ENCODE measurements around the gene AMIGO2.

The AMIGO2 gene

DNA sequence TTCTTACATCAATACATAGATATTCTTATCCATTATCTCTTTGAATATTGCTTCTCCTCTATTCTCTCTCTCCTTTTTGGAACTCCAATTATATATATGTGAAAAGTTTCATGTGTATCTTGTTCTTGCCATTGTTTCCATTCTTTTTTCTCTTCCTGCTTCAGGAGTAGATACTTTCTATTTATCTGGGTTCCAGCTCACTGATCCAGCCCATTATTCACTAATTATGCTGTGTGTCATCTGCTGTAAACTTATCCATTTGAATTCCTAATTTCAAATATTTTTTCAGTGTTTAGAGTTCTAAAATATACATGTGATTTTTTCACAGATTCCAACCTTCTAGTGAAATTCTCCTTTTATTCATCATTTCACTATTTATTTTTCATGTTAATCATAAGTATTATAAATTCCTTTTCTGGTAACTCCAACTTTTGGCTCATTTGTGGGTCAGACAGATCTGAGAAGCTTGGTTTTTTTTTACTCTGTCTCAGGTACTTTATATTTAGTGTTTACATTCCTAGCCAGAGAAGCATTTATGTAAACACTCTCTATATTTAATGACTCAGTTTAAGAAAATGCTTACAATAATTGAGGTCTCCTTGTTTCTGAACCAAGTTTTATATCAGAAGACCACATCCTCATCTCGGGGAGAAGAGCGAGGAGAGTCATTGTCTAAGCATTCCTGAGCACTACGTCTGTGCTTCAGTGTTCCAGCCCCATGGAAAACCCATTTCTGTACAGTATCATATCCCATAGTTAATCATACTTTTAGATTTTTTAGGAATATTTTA, 15.9 kb upstream of the AMIGO2 start:
- no peak for DNase-seq

DNA sequence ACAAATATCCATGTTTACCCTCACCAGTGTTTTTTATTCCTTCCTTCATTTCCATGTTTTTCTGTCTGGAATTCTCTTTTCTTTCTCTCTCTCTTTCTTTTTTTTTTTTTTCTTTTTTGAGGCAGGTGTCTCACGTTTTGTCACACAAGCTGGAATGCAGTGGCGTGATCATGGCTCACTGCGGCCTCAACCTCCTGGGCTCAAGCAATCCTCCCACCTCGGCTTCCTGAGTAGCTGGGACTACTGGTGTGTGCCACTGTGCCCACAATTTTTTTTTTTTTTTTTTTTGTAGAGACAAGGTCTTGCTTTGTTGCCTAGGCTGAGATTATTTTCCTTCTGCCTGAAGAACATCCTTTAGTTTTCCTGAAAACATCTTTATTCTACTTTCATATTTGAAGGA, 15.0 kb upstream of the AMIGO2 start:
- no peak for DNase-seq

DNA sequence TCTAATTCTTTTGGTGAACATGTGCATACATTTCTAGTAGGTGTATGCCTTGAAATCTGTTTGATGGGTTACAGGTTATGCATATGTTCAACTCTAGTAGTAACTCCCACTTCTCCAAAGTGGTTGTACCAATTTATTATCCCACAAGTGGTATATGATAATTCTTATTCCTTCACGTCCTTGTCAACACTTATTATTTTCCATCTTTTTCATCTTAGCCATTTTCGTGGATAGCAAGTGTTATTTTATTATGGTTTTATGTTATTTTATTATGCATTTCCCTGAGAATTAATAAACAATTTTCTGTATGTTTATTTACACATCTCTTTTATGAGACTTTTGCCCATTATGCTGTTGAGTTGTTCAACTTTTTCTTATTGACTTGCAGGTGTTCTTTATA, 11.2 kb upstream of the AMIGO2 start:
- DNase-seq, result no peak

DNA sequence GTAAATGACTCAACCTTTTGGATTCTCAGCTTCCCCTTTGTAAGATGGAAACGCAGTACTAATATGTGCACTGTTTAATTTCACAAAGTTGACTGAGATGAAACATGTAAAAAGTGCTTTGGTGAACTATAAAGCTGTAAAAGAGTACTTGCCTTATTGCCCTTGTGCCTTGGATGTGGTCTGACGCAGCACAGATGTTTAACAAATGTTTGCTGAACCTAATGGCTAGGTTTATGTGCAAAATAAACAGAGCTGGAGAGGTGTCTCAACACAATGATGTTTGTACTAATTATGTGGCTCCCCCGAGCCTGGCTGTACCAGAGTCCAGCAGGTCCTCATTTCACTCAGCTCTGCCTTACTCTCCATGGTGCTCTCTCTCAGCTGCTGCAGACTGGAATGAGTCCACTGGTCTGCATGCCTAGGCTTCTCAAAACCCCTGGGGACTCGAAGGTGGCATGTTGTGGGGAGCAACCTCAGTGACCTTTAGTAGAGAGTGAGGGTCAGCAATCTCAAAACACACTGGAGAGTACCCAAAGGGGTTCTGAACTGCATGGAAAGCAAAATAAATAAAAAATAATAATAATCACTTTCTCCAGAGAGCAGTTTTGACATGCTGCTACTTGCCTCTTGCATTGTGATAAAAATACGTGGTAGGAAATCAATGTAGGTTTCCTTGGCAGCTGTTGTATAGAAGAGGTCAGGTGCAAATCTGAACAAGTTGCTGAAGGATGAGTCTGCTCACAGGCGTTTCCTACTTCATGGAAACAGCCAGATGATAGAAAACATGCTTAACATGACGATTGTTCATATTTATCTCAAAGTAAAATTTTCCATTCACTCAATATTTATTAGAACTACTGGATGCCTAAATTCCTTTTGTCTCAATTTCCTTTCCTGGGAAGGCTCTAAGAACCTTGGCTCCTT, 8.5 kb upstream of the AMIGO2 start:
- DNase-seq, result no peak

DNA sequence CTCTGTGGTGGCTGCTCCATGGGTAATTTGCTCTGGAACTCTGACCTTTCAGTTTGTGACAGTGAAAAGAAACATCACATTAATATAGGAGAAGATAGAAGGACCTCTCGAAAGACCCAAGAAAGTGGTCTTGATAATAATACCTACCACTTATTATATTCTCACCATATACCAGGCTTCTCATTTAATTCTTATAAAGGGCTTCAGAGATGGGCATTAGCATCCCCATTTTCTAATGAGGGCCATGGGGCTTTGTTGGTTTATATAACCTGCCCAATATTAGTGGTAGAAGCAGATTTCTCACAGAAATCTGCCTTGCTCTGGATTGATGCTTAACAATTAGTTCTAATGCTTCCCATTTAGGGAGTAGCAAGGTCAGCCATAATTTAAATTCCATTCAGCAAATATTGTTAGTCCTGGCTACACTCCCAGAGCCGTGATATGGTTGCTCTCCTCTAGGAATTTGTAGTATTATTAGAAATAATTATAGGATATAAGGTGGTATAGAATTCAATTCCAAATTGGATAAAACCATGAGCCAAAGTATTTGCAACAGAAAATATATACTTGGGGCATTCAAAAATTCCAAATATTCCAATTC, 7.4 kb upstream of the AMIGO2 start:
- DNase-seq, result no peak

- no peak for DNase-seq
Observed at GRCh38 chr12:47085815-47086252, 6.1 kb upstream of the AMIGO2 start.

- DNase-seq, result no peak
Observed at GRCh38 chr12:47084172-47084571, 4.4 kb upstream of the AMIGO2 start.

- no peak for DNase-seq
Observed at GRCh38 chr12:47082796-47083621, 3.2 kb upstream of the AMIGO2 start.

GRCh38 chr12:47082283-47082682, 2.5 kb upstream of the AMIGO2 start:
- DNase-seq, result no peak

DNA sequence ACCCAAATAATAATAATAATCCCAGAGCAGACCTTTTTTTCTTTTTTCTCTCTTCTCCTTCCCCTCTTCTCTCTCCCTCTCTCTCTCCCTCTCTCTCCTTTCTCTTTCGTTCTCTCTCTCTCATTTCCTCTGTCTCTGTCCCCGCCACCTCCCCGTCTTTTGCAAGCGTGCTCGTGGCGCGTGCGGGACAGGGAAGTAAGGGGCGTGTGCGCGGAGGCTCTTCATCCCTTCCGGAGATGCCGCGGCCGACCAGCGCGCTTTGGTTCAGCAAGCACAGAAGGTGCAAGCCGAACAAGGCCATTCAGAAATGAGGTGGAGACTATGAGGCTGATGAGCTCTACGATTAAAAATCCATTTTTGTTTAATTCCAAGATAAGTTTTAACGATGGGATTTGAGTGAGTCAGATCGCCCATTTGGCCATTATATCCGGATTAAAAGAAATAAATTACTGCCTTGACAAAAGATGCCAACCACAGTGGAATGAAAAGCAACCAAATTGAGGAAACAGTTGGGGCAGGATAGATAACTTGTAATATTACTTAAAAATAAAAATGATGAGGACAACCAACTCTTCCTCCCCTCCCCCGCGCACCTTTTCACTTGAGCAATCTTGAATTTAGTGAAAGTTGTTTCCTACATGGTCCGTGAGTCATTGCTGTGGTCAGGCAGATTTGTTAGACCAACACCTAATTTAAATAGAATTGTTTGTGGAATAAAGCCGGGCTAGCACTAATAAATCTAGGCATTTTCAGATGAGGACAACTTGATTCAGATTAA, 1.2 kb upstream of the AMIGO2 start:
- DNase-seq, result no peak

DNA sequence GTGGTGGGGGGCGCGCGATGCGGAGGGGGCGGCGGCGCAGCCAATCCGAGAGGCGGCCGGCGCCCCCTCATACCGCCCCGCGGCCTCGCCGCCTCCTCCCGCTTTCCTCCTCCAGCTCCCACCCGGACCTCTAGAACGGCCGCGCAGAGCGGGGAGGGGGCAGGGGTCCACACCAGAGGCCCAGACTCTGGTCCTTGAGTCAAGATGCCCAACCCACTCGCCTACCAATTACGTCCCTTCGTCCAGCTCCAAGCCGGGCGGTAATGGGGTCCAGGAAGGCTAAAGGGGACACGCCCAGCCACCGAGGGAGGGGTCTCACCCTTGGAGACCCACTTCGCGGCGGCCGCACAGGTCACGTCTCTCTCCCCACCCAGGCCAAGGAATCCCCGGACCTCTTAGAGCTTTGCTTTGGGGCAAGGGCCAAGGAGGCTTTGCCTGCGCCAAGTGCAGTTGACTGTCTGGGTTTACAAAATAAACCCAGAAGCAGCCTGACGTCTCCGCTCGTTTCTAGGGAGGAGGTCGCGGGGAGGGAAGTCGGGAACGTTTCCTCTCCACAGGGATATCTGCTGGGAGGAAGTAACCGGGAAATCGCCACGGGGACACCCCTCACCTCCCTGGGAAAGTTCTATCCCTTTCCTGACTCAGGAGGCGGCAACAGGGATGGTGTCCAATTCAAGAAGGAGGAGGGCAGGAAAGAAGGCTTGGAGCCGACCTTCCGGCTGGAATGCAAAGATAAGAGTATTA, 394 bp upstream of the AMIGO2 start:
- no peak for DNase-seq

DNA sequence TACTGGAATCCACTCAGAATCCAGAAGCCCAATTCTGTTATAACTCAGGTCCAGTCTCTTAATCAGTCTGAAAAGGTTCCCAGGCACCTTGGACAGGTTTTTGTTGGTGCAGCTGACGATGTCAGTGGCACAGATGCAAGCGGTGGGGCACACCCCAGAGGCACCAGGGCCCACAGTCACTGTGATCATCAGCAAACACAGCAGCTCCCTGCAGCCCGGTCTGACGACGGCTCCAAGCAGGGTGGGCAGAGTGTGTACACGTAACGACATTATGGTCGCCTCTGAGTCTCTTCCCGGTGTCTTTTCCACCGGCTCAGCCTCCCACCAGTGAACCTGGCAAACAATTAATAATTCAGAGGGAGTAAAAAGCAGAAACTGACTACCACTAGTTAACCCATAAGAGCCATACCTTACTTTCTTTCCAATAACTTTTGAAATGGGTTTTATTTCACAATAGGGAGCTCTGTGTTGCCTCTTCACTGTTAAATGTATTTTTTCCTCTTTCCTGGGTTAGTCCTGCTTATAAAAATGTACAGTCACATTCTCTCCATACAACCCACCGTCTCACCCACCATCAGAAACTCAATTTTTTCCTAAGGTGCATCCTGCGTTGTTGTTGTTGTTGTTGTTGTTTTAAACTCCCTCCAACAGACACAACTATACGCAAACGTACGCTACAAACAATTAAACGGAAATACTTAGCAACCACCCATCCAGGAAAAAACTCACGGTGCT, 859 bp downstream of the AMIGO2 start:
- no peak for DNase-seq

DNA sequence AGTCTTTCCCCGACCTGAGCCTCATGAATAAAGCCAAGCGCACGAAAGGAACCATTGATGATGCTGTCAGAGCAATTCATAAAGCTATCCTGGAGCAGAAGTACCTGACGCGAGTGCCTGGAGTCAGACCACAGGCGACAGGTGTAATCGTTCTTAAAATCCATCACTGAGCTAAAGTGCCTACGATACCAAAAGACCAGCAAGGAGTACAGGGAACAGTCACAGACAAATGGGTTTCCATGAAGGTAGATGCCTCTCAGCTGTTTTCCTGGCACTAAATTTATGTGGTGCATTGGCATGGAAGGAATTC, 1.7 kb downstream of the AMIGO2 start:
- no peak for DNase-seq

- no peak for DNase-seq
Observed at GRCh38 chr12:47077206-47078085, 2.3 kb downstream of the AMIGO2 start.

DNA sequence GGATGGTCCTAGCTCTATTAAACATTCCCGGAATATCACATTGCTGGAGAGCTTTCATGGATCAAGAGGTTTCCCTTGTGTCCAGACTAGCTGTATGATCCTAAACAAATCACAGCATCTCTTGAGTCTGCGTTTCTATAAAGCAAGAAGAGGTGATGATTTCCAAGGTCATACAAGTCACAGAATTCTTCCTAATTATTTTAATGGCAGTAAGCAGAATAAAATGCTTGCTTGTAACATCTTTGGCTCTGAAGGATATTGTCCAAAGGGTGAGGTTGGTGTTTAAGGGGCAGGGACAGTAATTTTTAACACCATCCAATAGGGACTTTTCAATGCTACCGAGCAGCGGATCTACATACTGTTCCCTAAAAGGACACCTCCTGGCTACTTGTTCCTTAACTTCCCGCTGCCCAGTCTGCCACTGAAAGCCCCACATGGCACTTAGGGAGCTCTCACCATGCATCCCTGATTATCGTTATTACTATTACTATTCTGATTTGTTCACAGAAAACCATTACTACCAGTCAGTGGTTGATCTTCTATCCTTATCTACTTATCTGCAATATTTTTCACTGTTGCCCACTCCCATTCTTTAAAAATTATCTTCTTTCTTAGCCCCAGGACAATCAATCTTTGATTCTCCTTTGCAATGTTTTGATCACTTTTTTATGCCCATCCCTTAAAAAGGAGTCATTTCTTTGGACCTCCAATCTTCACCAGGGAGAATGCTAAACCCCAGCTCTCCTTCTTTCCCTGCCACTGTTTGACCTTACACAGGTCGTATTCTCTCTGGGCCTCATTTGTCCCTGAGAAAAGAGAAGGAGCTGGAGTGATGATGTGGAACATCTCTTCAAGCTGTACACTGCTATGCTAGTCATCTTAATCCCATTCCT, 4.3 kb downstream of the AMIGO2 start:
- no peak for DNase-seq

DNA sequence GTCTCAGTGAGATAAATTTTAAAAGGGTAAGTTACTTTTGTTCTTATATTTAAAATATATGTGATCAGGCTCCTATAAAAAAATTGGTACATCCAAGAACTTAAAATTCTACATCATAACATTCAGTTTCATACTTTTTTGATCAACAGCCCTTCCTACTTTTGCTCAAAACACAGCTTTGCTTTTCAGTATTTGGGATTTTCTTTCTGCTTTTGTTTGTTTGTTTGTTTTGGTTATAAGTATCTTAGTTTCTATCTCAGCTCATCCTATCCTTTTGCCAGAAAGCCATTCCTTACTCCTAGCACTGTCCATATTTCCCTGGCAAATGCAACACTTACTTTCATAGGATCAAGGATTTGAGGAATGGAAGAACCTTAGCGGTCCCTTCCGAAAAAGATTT, 5.0 kb downstream of the AMIGO2 start:
- no peak for DNase-seq

DNA sequence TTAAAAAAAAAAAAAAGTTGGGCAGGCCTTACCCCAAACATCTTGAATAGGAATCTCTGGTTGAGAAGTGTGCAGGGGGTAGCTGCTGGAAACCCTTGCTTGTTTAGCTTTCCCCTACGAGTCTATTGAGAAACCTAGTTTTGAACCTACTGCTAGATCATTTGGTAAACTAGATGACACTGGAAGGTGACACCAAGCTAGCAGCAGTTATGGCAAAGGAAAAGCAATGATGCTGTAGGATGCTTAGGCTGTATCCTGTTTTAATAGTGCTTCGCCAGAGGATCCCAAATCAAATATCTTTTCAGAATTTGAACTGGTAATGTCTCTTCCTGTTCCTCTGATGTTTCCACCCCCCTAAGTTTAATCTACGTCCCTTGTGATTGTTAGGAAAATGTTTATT, 5.8 kb downstream of the AMIGO2 start:
- no peak for DNase-seq

DNA sequence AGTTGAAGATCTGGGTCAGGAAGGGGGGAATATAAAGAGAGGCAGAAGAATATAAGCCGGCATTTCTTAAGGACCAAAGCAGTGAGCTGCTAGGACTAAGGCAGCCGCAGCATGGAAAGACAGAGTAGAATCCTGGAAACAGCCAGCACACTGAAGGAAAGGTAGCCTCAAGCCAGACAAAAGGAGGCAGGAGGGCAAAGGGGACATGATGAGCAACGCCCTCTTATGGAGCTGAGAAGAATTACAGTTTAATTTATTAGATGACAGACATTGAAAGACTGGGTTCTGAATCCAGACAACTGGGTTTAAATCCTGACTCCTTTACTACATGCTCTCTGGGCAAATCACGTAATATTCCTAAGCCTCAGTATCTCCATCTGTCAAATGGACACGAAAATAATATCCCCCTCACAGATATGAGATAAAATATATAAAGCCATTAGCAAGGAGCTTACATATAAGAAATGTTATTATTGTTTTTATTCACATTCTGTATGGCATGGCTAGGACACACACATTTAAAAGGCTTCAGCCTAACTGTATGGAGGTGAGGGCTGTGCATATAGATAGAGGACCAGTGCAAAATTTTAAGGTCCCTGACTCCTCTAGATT, 8.4 kb downstream of the AMIGO2 start:
- no peak for DNase-seq
